ENCODE results near the gene TOP1.

DNA sequence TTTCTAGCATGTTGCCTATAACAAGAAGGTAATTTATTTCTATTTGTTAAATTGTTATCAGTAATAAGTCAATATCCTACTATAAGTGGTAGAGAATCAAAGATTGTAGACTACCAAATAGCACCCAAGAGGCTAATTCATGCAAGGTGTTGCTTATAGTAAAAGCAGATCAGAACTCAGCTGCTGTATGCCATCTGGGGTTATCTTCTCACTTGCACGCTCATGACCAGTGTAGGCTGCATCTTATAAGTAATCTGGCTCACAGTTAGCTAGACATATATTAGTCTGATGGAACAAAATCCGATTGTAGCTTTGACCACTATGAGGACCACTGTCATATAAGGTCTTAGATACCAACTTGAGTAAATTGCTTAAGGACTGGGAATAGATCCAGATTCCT is 17.0 kb downstream of the TOP1 start:
- no peak for TF ChIP-seq POLR2A (IDR thresholded peaks at IDR 0.05; ENCODE audit: low read length)
- no peak for TF ChIP-seq GATA1 (IDR thresholded peaks at IDR 0.05; ENCODE audit: low read depth, low read length)
